Activated CD4-positive, alpha-beta memory T cell treated with anti-CD3 and anti-CD28 coated beads, Interleukin-2, amount 10 ng/mL, durations not matched to agents 7 days and 5 days (primary cell): Measurements from ENCODE around the gene SCN3A. TPM values are rescaled to one million over a fixed set of nuclear protein-coding genes. Genes with fewer than 3 reads are reported as not detected.

Source experiments
- CTCF ChIA-PET: fragments of 350-600 bp; sonication (Branson Sonifier 250); formaldehyde crosslinking; loops from one replicate; lab custom pipeline; 2021; ENCODE audit warnings: antibody characterized with exemption, inconsistent platforms; lab: Charles Lee
- POLR2A ChIA-PET: fragments of 350-600 bp; sonication (Branson Sonifier 250); formaldehyde crosslinking; loops from one replicate; lab custom pipeline; 2021; ENCODE audit warnings: antibody characterized with exemption; lab: Charles Lee
- DNase-seq: peaks from one replicate; pipeline ENCODE4 v3.0.0-alpha.2; 2020
- H3K27ac Mint-ChIP-seq: one replicate; pipeline ENCODE4 v1.8.0; 2021; ENCODE audit warnings: mild to moderate bottlenecking, mixed read lengths
- H3K27me3 Mint-ChIP-seq: one replicate; pipeline ENCODE4 v1.8.0; 2021; ENCODE audit warnings: mixed read lengths
- H3K36me3 Mint-ChIP-seq: one replicate; pipeline ENCODE4 v1.8.0; 2021; ENCODE audit warnings: low read depth, mixed read lengths
- H3K4me1 Mint-ChIP-seq: one replicate; pipeline ENCODE4 v1.8.0; 2021; ENCODE audit warnings: mixed read lengths
- H3K4me3 Mint-ChIP-seq: one replicate; pipeline ENCODE4 v1.8.0; 2021; ENCODE audit warnings: mild to moderate bottlenecking, mixed read lengths
- H3K9me3 Mint-ChIP-seq: one replicate; pipeline ENCODE4 v1.8.0; 2021; ENCODE audit warnings: mixed read lengths
- total RNA-seq, 2 experiments: library from RNA; stranded (reverse); gene quantifications; one replicate each; pipeline ENCODE4 v1.2.3, GENCODE V29; 2021

The SCN3A gene
- total RNA-seq, 2 experiments from 2014 or later, result not detected

GRCh38 chr2:165079432-165079831, 124.4 kb downstream of the SCN3A start:
- H3K4me1 Mint-ChIP-seq, result no peaks in the 10 kb centered on the region
- DNase-seq, result no peak
- H3K9me3 Mint-ChIP-seq, result peaks cover 2% of the 10 kb centered on the region
- ChIA-PET POLR2A (no interaction called here), CTCF (no interaction called here)
- no peaks in the 10 kb centered on the region for H3K27me3 Mint-ChIP-seq
- no peak overlapping the region for H3K27ac Mint-ChIP-seq
- no peaks in the 10 kb centered on the region for H3K36me3 Mint-ChIP-seq
- H3K4me3 Mint-ChIP-seq, result no peak overlapping the region

GRCh38 chr2:165078913-165079312, 124.9 kb downstream of the SCN3A start:
- H3K36me3 Mint-ChIP-seq, result no peaks in the 10 kb centered on the region
- H3K27me3 Mint-ChIP-seq, result no peaks in the 10 kb centered on the region
- H3K27ac Mint-ChIP-seq, result no peak overlapping the region
- peaks cover under 1% of the 10 kb centered on the region for H3K9me3 Mint-ChIP-seq
- H3K4me3 Mint-ChIP-seq, result no peak overlapping the region
- ChIA-PET POLR2A (no interaction called here), CTCF (no interaction called here)
- no peaks in the 10 kb centered on the region for H3K4me1 Mint-ChIP-seq
- DNase-seq, result no peak

- Mint-ChIP-seq H3K4me3 (no peak overlapping the region), H3K36me3 (no peaks in the 10 kb centered on the region), H3K4me1 (no peaks in the 10 kb centered on the region), H3K27me3 (no peaks in the 10 kb centered on the region), H3K9me3 (peaks cover 3% of the 10 kb centered on the region), H3K27ac (no peak overlapping the region)
- no peak for DNase-seq
- ChIA-PET POLR2A (no interaction called here), CTCF (no interaction called here)
Observed at GRCh38 chr2:165074884-165075283, 129.0 kb downstream of the SCN3A start.

- Mint-ChIP-seq H3K9me3 (peaks cover 3% of the 10 kb centered on the region), H3K4me1 (no peaks in the 10 kb centered on the region), H3K4me3 (no peak overlapping the region), H3K27ac (no peak overlapping the region), H3K27me3 (no peaks in the 10 kb centered on the region), H3K36me3 (no peaks in the 10 kb centered on the region)
- ChIA-PET CTCF (no interaction called here), POLR2A (no interaction called here)
- no peak for DNase-seq
Observed at GRCh38 chr2:165074323-165074722, 129.5 kb downstream of the SCN3A start.

- DNase-seq, result no peak
- Mint-ChIP-seq H3K36me3 (no peaks in the 10 kb centered on the region), H3K4me3 (no peak overlapping the region), H3K4me1 (no peaks in the 10 kb centered on the region), H3K27me3 (no peaks in the 10 kb centered on the region), H3K27ac (no peak overlapping the region), H3K9me3 (peaks cover 3% of the 10 kb centered on the region)
- ChIA-PET POLR2A (no interaction called here), CTCF (no interaction called here)
Observed at GRCh38 chr2:165070076-165070475, 133.8 kb downstream of the SCN3A start.

GRCh38 chr2:165069151-165069550, 134.7 kb downstream of the SCN3A start:
- no peak overlapping the region for H3K4me3 Mint-ChIP-seq
- H3K27me3 Mint-ChIP-seq, result no peaks in the 10 kb centered on the region
- DNase-seq, result no peak
- no peaks in the 10 kb centered on the region for H3K4me1 Mint-ChIP-seq
- peaks cover 3% of the 10 kb centered on the region for H3K9me3 Mint-ChIP-seq
- H3K36me3 Mint-ChIP-seq, result no peaks in the 10 kb centered on the region
- ChIA-PET CTCF (no interaction called here), POLR2A (no interaction called here)
- H3K27ac Mint-ChIP-seq, result no peak overlapping the region

- Mint-ChIP-seq H3K27ac (no peak overlapping the region), H3K27me3 (no peaks in the 10 kb centered on the region), H3K9me3 (no peaks in the 10 kb centered on the region), H3K4me1 (no peaks in the 10 kb centered on the region), H3K4me3 (no peak overlapping the region), H3K36me3 (no peaks in the 10 kb centered on the region)
- ChIA-PET POLR2A (no interaction called here), CTCF (no interaction called here)
- no peak for DNase-seq
Observed at GRCh38 chr2:165068487-165068757, 135.4 kb downstream of the SCN3A start.

- Mint-ChIP-seq H3K9me3 (no peaks in the 10 kb centered on the region), H3K27ac (no peak overlapping the region), H3K27me3 (no peaks in the 10 kb centered on the region), H3K4me1 (no peaks in the 10 kb centered on the region), H3K36me3 (no peaks in the 10 kb centered on the region), H3K4me3 (no peak overlapping the region)
- DNase-seq, result no peak
- ChIA-PET CTCF (no interaction called here), POLR2A (no interaction called here)
Observed at GRCh38 chr2:165067643-165068486, 136.0 kb downstream of the SCN3A start.

- ChIA-PET POLR2A (no interaction called here), CTCF (no interaction called here)
- Mint-ChIP-seq H3K27me3 (no peaks in the 10 kb centered on the region), H3K27ac (no peak overlapping the region), H3K4me1 (no peaks in the 10 kb centered on the region), H3K4me3 (no peak overlapping the region), H3K36me3 (no peaks in the 10 kb centered on the region), H3K9me3 (no peaks in the 10 kb centered on the region)
- no peak for DNase-seq
Observed at GRCh38 chr2:165064743-165065142, 139.1 kb downstream of the SCN3A start.

- H3K4me3 Mint-ChIP-seq, result no peak overlapping the region
- DNase-seq, result no peak
- ChIA-PET CTCF (no interaction called here), POLR2A (no interaction called here)
- no peaks in the 10 kb centered on the region for H3K27me3 Mint-ChIP-seq
- peaks cover 2% of the 10 kb centered on the region for H3K4me1 Mint-ChIP-seq
- no peaks in the 10 kb centered on the region for H3K36me3 Mint-ChIP-seq
- H3K9me3 Mint-ChIP-seq, result no peaks in the 10 kb centered on the region
- no peak overlapping the region for H3K27ac Mint-ChIP-seq
Observed at GRCh38 chr2:165060411-165060810, 143.4 kb downstream of the SCN3A start.

- Mint-ChIP-seq H3K4me1 (peaks cover 5% of the 10 kb centered on the region), H3K9me3 (no peaks in the 10 kb centered on the region), H3K4me3 (no peak overlapping the region), H3K36me3 (no peaks in the 10 kb centered on the region), H3K27ac (no peak overlapping the region), H3K27me3 (no peaks in the 10 kb centered on the region)
- POLR2A ChIA-PET, result no interaction called here
- DNase-seq, result no peak
- CTCF ChIA-PET, result interaction anchor here (0.7 kb wide), 1 partner anchor 148 kb away, joined by 3 read pairs; no protein-coding TSS in a partner anchor
Observed at GRCh38 chr2:165058476-165059265, 145.2 kb downstream of the SCN3A start.

- DNase-seq, result no peak
- H3K27me3 Mint-ChIP-seq, result no peaks in the 10 kb centered on the region
- ChIA-PET CTCF (interaction anchor here (0.7 kb wide), 1 partner anchor 148 kb away, joined by 3 read pairs; no protein-coding TSS in a partner anchor), POLR2A (no interaction called here)
- no peak overlapping the region for H3K27ac Mint-ChIP-seq
- H3K4me1 Mint-ChIP-seq, result peaks cover 5% of the 10 kb centered on the region
- H3K36me3 Mint-ChIP-seq, result no peaks in the 10 kb centered on the region
- H3K4me3 Mint-ChIP-seq, result no peak overlapping the region
- H3K9me3 Mint-ChIP-seq, result no peaks in the 10 kb centered on the region
Observed at GRCh38 chr2:165057931-165058330, 145.9 kb downstream of the SCN3A start.

GRCh38 chr2:165057308-165057707, 146.5 kb downstream of the SCN3A start:
- Mint-ChIP-seq H3K4me1 (peaks cover 5% of the 10 kb centered on the region), H3K9me3 (no peaks in the 10 kb centered on the region), H3K4me3 (no peak overlapping the region), H3K36me3 (no peaks in the 10 kb centered on the region), H3K27ac (no peak overlapping the region), H3K27me3 (no peaks in the 10 kb centered on the region)
- CTCF ChIA-PET, result no interaction called here
- DNase-seq, result no peak
- POLR2A ChIA-PET, result no interaction called here
